ENCODE data around the gene ADGRA1.

- TF ChIP-seq POLR2A (IDR thresholded peaks at IDR 0.05) (no peak), CTCF (IDR thresholded peaks at IDR 0.05 in 4 of 5, conservative IDR thresholded peaks at IDR 0.05 in 1 of 5) (no peak)
These were observed 77.3 kb downstream of the ADGRA1 start for GRCh38 chr10:133164816-133165555.

Data from gastrocnemius medialis (tissue), 4 donors.